HL-60 (cell line): ENCODE results near the gene DCAF7.

Experiments used
- DNase-seq, 2 experiments: peaks; one replicate each; pipeline ENCODE4 v3.0.0-alpha.2; 2010 to 2020; ENCODE audit warnings: low read depth in 1 of 2, low spot score in 1 of 2
- H3K27ac ChIP-seq: fragments of 250-450 bp; sonication (Bioruptor Pico); replicated peaks from 2 replicates; pipeline ENCODE4 v1.5.1; 2020; ENCODE audit warnings: mild to moderate bottlenecking, moderate library complexity
- H3K27me3 ChIP-seq: fragments of 250-450 bp; sonication (Bioruptor Pico); 2 replicates; pipeline ENCODE4 v1.5.1; 2021; ENCODE audit warnings: mild to moderate bottlenecking, moderate library complexity; ENCODE audit not compliant: insufficient read depth, poor library complexity, severe bottlenecking
- H3K4me3 ChIP-seq: replicated peaks from 2 replicates; pipeline ENCODE4 v1.5.1; 2011; ENCODE audit warnings: mild to moderate bottlenecking, control low read depth, low read length; ENCODE audit not compliant: insufficient read depth
- CTCF ChIP-seq: IDR thresholded peaks from one replicate; pipeline ENCODE4 v1.5.1; 2011; ENCODE audit warnings: low read length, control low read depth, inconsistent platforms; ENCODE audit not compliant: insufficient read depth
- GABPA ChIP-seq: IDR thresholded peaks from 2 replicates; pipeline ENCODE4 v1.6.1; 2012; ENCODE audit warnings: low read depth
- POLR2AphosphoS5 ChIP-seq: IDR thresholded peaks from 2 replicates; pipeline ENCODE4 v1.6.1; 2012; ENCODE audit warnings: low read depth
- SPI1 ChIP-seq: IDR thresholded peaks from 2 replicates; pipeline ENCODE4 v1.6.1; 2012; ENCODE audit warnings: low read depth, mild to moderate bottlenecking, borderline replicate concordance
- TF ChIP-seq, protein P1 (sequence below): IDR thresholded peaks from 2 replicates; pipeline ENCODE4 v1.6.1; 2012; ENCODE audit warnings: low read depth; ENCODE audit not compliant: insufficient replicate concordance

The DCAF7 gene

GRCh38 chr17:63544467-63545301 is 5.6 kb upstream of the DCAF7 start:
- H3K4me3 ChIP-seq = no peak overlapping the region
- TF ChIP-seq SPI1 (no peak), GABPA (no peak)
- no peaks in the 10 kb centered on the region for H3K27me3 ChIP-seq
- no peak for DNase-seq
- no peak overlapping the region for H3K27ac ChIP-seq

DNA sequence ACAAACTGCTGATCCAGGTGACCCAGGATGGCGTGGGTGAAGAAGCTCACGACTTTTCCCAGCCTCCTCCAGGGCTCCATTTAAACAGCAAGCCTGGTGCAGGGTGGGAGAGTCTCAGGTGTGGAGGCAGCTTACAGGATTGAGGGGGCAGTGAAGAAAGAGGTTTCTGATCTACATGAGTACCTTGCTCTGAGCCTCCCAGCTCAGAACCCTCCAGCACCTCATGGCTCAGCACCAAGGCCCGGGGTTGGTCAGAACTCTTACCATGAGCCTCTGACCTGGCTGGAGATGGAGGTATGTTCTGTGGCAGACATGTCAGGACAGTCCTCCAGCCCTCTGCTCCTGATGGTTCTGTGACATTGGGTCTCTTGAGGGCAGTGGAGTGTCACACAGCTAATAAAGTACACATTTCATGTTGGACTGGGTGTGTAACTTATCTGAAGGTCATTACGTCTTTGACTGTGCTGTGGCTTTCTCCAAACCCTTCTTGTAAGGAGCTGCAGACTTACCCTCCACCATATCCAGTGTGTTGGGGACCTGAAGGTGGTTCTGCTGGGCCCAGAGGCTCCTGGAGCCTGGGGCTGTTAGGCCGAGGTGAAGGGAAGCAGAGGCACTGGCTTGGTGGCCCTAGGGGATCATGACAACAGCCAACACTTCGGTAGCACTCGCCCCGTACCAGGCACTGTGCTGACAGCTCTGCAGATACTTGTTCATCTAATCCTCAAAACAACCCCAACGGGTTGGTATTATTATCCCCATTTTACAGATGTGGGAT is 3.8 kb upstream of the DCAF7 start:
- no peak for TF ChIP-seq GABPA
- TF ChIP-seq, protein P1, sequence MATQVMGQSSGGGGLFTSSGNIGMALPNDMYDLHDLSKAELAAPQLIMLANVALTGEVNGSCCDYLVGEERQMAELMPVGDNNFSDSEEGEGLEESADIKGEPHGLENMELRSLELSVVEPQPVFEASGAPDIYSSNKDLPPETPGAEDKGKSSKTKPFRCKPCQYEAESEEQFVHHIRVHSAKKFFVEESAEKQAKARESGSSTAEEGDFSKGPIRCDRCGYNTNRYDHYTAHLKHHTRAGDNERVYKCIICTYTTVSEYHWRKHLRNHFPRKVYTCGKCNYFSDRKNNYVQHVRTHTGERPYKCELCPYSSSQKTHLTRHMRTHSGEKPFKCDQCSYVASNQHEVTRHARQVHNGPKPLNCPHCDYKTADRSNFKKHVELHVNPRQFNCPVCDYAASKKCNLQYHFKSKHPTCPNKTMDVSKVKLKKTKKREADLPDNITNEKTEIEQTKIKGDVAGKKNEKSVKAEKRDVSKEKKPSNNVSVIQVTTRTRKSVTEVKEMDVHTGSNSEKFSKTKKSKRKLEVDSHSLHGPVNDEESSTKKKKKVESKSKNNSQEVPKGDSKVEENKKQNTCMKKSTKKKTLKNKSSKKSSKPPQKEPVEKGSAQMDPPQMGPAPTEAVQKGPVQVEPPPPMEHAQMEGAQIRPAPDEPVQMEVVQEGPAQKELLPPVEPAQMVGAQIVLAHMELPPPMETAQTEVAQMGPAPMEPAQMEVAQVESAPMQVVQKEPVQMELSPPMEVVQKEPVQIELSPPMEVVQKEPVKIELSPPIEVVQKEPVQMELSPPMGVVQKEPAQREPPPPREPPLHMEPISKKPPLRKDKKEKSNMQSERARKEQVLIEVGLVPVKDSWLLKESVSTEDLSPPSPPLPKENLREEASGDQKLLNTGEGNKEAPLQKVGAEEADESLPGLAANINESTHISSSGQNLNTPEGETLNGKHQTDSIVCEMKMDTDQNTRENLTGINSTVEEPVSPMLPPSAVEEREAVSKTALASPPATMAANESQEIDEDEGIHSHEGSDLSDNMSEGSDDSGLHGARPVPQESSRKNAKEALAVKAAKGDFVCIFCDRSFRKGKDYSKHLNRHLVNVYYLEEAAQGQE = no peak
- TF ChIP-seq CTCF = no peak
- no peak for TF ChIP-seq SPI1
- TF ChIP-seq POLR2AphosphoS5 = no peak
- Histone ChIP-seq H3K27me3 (no peaks in the 10 kb centered on the region), H3K27ac (no peak overlapping the region), H3K4me3 (no peak overlapping the region)
- DNase-seq = no peak

- TF ChIP-seq POLR2AphosphoS5 (no peak), GABPA (no peak), SPI1 (no peak), CTCF (no peak)
- TF ChIP-seq, protein P1 = no peak
- Histone ChIP-seq H3K27me3 (no peaks in the 10 kb centered on the region), H3K4me3 (no peak overlapping the region), H3K27ac (no peak overlapping the region)
- DNase-seq = no peak
Measured at GRCh38 chr17:63547083-63547523, 3.2 kb upstream of the DCAF7 start.

DNA sequence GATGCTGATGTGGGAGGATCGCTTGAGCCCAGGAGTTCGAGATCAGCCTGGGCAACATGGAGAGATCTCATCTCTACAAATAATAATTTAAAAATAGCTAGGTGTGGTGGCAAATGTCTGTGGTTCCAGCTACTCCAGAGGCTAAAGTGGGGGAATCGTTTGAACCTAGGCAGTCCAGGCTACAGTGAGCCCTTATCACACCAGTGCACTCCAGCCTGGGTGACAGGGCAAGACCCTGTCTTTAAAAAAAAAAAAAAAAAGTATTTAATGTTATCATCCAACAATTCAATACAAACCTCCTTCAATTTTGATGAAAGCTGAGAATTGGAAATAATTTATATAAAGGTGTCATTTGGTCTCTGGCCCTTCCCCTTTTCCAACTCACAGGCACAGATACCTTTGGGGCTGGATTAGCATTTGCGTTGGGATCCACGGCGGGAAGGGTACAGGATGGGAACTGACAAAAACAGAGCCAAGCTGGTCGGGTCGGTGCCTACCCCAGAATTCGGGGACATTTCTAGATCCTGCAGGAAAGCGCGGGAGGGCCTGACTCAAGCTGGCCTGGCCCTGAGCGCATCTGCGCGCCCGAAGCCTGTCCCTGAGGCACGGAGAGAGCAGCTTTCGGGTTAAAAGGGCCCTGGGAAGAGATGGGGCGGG is 860 bp upstream of the DCAF7 start:
- TF ChIP-seq CTCF (no peak), POLR2AphosphoS5 (0 out of 2 replicates have a peak, but pooled peaks have one; percentile 9), SPI1 (no peak), GABPA (no peak)
- TF ChIP-seq, protein P1 = no peak
- H3K27me3 ChIP-seq = no peaks in the 10 kb centered on the region
- DNase-seq = no peak
- peak overlapping the region; percentile 96 for H3K27ac ChIP-seq
- peak overlapping the region; percentile 60 for H3K4me3 ChIP-seq
